ENCODE measurements around the gene ASB10. TPM values are rescaled to one million over a fixed set of nuclear protein-coding genes. Genes with fewer than 3 reads are reported as not detected.

ASB10 gene
- total RNA-seq, 1 donor from 2014 or later = not detected

- DNase-seq (ENCODE audit: low spot score) = no peak
Measured at GRCh38 chr7:151187409-151188251, 580 bp upstream of the ASB10 start.

GRCh38 chr7:151185762-151186639, 1.0 kb downstream of the ASB10 start:
- DNase-seq (ENCODE audit: low spot score) = no peak

GRCh38 chr7:151181011-151181431, 6.0 kb downstream of the ASB10 start:
- DNase-seq (ENCODE audit: low spot score) = no peak

GRCh38 chr7:151179946-151180345, 7.1 kb downstream of the ASB10 start:
- DNase-seq (ENCODE audit: low spot score) = no peak

- no peak for DNase-seq (ENCODE audit: low spot score)
Measured at GRCh38 chr7:151179287-151179860, 7.7 kb downstream of the ASB10 start.

GRCh38 chr7:151178831-151179230, 8.2 kb downstream of the ASB10 start:
- no peak for DNase-seq (ENCODE audit: low spot score)

GRCh38 chr7:151178236-151178635, 8.8 kb downstream of the ASB10 start:
- DNase-seq (ENCODE audit: low spot score) = no peak

- no peak for DNase-seq (ENCODE audit: low spot score)
Measured at GRCh38 chr7:151177310-151177709, 9.7 kb downstream of the ASB10 start.

- DNase-seq (ENCODE audit: low spot score) = no peak
Measured at GRCh38 chr7:151176401-151176800, 10.6 kb downstream of the ASB10 start.

- no peak for DNase-seq (ENCODE audit: low spot score)
Measured at GRCh38 chr7:151175793-151176311, 11.2 kb downstream of the ASB10 start.

- DNase-seq (ENCODE audit: low spot score) = no peak
Measured at GRCh38 chr7:151175047-151175792, 11.8 kb downstream of the ASB10 start.

GRCh38 chr7:151174246-151175046, 12.6 kb downstream of the ASB10 start:
- no peak for DNase-seq (ENCODE audit: low spot score)

- DNase-seq (ENCODE audit: low spot score) = no peak
Measured at GRCh38 chr7:151173386-151174245, 13.4 kb downstream of the ASB10 start.

- DNase-seq (ENCODE audit: low spot score) = peak; percentile 76
Measured at GRCh38 chr7:151172273-151173141, 14.5 kb downstream of the ASB10 start.

- no peak for DNase-seq (ENCODE audit: low spot score)
Measured at GRCh38 chr7:151168787-151169162, 18.3 kb downstream of the ASB10 start.

GRCh38 chr7:151168003-151168786, 18.9 kb downstream of the ASB10 start:
- DNase-seq (ENCODE audit: low spot score) = no peak

GRCh38 chr7:151167197-151167961, 19.7 kb downstream of the ASB10 start, which contains the start of gene GBX1:
GBX1 (minus strand) TSS chr7:151167694; CDS start chr7:151167548, 146 bp downstream.
- DNase-seq (ENCODE audit: low spot score) = no peak
